HG03575 (cell line): ENCODE data around the gene UTP3.

Source experiments
- ATAC-seq: cut with Tn5 transposase; IDR thresholded peaks from one replicate; pipeline ENCODE4 v1.9.1; 2021; ENCODE audit not compliant: unreplicated experiment, insufficient number of reproducible peaks, low FRiP score; ENCODE audit errors: extremely low read depth

The UTP3 gene

GRCh38 chr4:70739496-70740337 is 51.4 kb downstream of the UTP3 start:
- ATAC-seq: no peak
